GM04503 (cell line): Measurements from ENCODE around the gene TRPC3.

Experiments
- DNase-seq: peaks from one replicate; pipeline ENCODE4 v3.0.0-alpha.2; 2012; ENCODE audit warnings: low read depth

TRPC3 gene

GRCh38 chr4:121873604-121874003 is 78.3 kb downstream of the TRPC3 start:
- no peak for DNase-seq

- DNase-seq: peak; percentile 74
These were observed 81.7 kb downstream of the TRPC3 start, which contains the start of gene BBS7 for GRCh38 chr4:121869841-121870822. BBS7 (minus strand) TSS chr4:121870474; CDS start chr4:121870313, 161 bp downstream.

GRCh38 chr4:121863799-121864198 is 88.1 kb downstream of the TRPC3 start:
- no peak for DNase-seq

- DNase-seq: no peak
These were observed 90.4 kb downstream of the TRPC3 start for GRCh38 chr4:121861426-121861825.

GRCh38 chr4:121860121-121860520 is 91.7 kb downstream of the TRPC3 start:
- DNase-seq: no peak

GRCh38 chr4:121851354-121851753 is 100.5 kb downstream of the TRPC3 start:
- no peak for DNase-seq

GRCh38 chr4:121846662-121847061 is 105.2 kb downstream of the TRPC3 start:
- no peak for DNase-seq

GRCh38 chr4:121842862-121843261 is 109.0 kb downstream of the TRPC3 start:
- no peak for DNase-seq

- no peak for DNase-seq
These were observed 113.7 kb downstream of the TRPC3 start for GRCh38 chr4:121838136-121838535.

GRCh38 chr4:121829511-121829910 is 122.3 kb downstream of the TRPC3 start:
- no peak for DNase-seq
